T-helper 1 cell treated with Interleukin-12 subunit alpha and Interleukin-12 subunit beta and Interleukin-4 antibody, amounts not matched to agents 30 ng/mL and 1 ng/mL, for 36 hours (primary cell): ENCODE data around the gene RABGAP1. TPM values are rescaled to one million over a fixed set of nuclear protein-coding genes. Genes with fewer than 3 reads are reported as not detected.

Experiments used
- intact Hi-C: fragments of 100-400 bp; cut with micrococcal nuclease; formaldehyde crosslinking; loops from one replicate; pipeline ENCODE4 v1.15.1; 2024
- total RNA-seq: library from RNA; stranded (reverse); gene quantifications from 2 replicates; pipeline ENCODE4 v1.2.3, GENCODE V29; 2022

Gene RABGAP1
- total RNA-seq, 1 donor from 2014 or later = 33.9 TPM

- intact Hi-C loops = no loop called here
Measured at GRCh38 chr9:123107639-123108285, 166.9 kb downstream of the RABGAP1 start.

- intact Hi-C loops = no loop called here
Measured at GRCh38 chr9:123108976-123109375, 168.2 kb downstream of the RABGAP1 start.

- intact Hi-C loops = no loop called here
Measured at GRCh38 chr9:123109540-123110279, 168.9 kb downstream of the RABGAP1 start.

GRCh38 chr9:123111427-123112014, 170.7 kb downstream of the RABGAP1 start:
- intact Hi-C loops = no loop called here

GRCh38 chr9:123112015-123112975, 171.5 kb downstream of the RABGAP1 start:
- intact Hi-C loops = no loop called here

- intact Hi-C loops = no loop called here
Measured at GRCh38 chr9:123113185-123113584, 172.4 kb downstream of the RABGAP1 start.

- intact Hi-C loops = no loop called here
Measured at GRCh38 chr9:123115146-123115913, 174.5 kb downstream of the RABGAP1 start.

- intact Hi-C loops = no loop called here
Measured at GRCh38 chr9:123116036-123116435, 175.2 kb downstream of the RABGAP1 start.

GRCh38 chr9:123119566-123119965, 178.7 kb downstream of the RABGAP1 start:
- intact Hi-C loops = no loop called here

- intact Hi-C loops = no loop called here
Measured at GRCh38 chr9:123120131-123120530, 179.3 kb downstream of the RABGAP1 start.

- intact Hi-C loops = no loop called here
Measured at GRCh38 chr9:123120953-123121352, 180.1 kb downstream of the RABGAP1 start.

- intact Hi-C loops = no loop called here
Measured at GRCh38 chr9:123121457-123121856, 180.6 kb downstream of the RABGAP1 start.

- intact Hi-C loops = no loop called here
Measured at GRCh38 chr9:123127512-123128075, 186.8 kb downstream of the RABGAP1 start.

GRCh38 chr9:123128591-123128990, 187.8 kb downstream of the RABGAP1 start:
- intact Hi-C loops = no loop called here

GRCh38 chr9:123129423-123129822, 188.6 kb downstream of the RABGAP1 start:
- intact Hi-C loops = no loop called here

GRCh38 chr9:123131258-123131657, 190.4 kb downstream of the RABGAP1 start:
- intact Hi-C loops = no loop called here

- intact Hi-C loops = no loop called here
Measured at GRCh38 chr9:123131993-123132392, 191.2 kb downstream of the RABGAP1 start.

- intact Hi-C loops = no loop called here
Measured at GRCh38 chr9:123132696-123133095, 191.9 kb downstream of the RABGAP1 start.

GRCh38 chr9:123135430-123135829, 194.6 kb downstream of the RABGAP1 start:
- intact Hi-C loops = no loop called here

GRCh38 chr9:123138163-123138562, 197.3 kb downstream of the RABGAP1 start:
- intact Hi-C loops = no loop called here
